Femur (tissue), 1 donor: ENCODE results near the gene ZNF451.
"Not testable (repeated sequence)": the region's sequence is repeated elsewhere in the genome, so short reads cannot be mapped to it uniquely, and the experiment has no call there.

ENCODE experiments used
- DNase-seq: peaks from one replicate; pipeline ENCODE4 v3.0.0-alpha.2; 2017

ZNF451 gene

DNA sequence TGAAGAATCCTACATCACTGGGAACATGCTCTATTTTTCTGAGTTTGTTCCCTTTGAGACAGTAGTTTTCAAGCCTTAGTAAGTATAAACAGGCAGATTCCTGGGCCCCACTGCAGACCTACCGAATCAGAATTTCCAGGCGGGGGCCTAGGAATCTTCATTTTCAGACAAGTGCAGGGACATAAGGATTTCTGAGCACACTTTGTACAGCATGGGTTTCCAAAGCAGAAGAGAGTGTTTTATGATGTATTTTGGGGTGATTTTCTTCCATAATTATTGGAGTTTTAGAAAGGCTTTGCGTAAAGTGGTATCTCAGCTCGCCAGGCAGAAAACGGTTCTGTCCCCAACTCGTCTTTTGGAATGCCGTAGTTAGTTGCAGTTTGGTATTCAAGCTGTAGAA lies 1.4 kb downstream of the ZNF451 start:
- not testable (repeated sequence) for DNase-seq

DNA sequence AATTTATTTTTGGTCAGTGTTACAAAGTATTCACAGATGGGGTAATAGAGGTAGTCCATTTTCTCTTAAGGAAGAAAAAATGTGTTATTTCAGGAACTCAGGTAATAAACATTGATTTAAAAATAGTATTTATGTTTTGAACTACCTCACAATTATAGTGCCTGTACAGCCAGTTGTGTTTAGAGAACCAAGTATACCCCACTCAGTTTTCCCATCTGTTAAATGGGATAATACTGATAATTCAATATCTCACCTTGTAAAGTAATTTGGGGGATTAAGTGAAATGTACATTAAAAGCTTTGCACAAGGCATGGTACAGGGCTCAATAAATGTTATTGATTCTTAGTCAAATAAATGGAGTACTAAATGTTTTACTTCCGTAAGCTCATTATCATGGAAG lies 4.7 kb downstream of the ZNF451 start:
- no peak for DNase-seq

- no peak for DNase-seq
These were observed 7.6 kb downstream of the ZNF451 start for GRCh38 chr6:57097596-57097995.

DNA sequence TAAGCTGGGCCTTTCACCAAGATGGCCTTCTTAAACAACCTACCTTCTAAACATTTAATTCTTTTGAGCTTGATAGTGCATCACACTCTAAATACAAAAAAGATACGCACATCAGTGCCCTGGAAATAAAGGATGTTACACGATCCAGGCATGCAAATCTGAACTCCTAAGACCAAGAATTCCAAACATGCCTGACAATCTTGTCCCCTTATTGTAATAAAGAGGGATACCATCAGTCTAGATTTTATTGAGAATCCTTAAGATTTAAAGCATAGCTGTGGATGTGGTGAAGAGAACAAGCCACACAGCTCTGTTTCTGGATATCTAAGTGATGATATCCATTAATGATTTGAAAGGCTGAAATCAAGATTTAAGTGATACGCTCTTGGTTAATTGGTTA lies 13.0 kb downstream of the ZNF451 start:
- no peak for DNase-seq

GRCh38 chr6:57104336-57104735 lies 14.3 kb downstream of the ZNF451 start:
- no peak for DNase-seq

GRCh38 chr6:57106990-57107389 lies 17.0 kb downstream of the ZNF451 start:
- DNase-seq = no peak

GRCh38 chr6:57108691-57109090 lies 18.7 kb downstream of the ZNF451 start:
- DNase-seq = no peak

DNA sequence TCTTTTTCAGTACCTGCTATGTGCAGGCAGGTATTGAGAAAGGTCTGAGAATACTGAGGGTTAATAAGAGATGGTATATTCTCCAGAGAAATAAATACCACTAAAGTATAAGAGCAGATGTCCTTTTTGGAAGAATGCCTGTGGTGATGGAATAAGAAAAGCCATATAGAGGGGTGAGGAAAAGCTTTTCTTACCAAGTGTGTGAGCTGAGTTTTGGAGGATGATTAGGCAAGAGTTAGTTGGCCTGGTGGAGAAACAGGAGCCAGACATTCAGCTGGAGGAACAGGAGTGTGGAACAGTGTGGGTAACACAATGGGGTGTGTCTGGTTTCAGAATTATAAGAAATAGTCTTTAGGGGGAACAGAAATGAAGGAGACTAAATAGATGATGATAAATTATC lies 19.9 kb downstream of the ZNF451 start:
- no peak for DNase-seq

DNA sequence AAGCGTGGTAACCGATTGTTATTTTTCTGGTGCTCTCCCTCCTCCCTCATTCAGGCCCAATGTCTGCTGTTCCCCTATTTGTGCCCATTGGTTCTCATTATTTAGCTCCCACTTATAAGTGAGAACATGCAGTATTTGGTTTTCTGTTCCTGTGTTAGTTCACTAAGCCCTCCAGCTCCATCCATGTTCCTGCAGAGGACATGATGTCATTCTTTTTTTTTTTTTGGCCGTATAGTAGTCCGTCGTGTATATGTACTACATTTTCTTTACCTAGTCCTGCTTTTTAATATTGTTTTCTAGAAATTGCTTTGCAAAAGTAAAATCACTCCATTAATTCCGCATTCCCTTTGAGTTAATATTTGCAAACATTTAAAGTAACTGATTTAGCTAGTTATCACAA lies 23.1 kb downstream of the ZNF451 start:
- DNase-seq = no peak

- DNase-seq = no peak
These were observed 26.8 kb downstream of the ZNF451 start for GRCh38 chr6:57116776-57117175.

DNA sequence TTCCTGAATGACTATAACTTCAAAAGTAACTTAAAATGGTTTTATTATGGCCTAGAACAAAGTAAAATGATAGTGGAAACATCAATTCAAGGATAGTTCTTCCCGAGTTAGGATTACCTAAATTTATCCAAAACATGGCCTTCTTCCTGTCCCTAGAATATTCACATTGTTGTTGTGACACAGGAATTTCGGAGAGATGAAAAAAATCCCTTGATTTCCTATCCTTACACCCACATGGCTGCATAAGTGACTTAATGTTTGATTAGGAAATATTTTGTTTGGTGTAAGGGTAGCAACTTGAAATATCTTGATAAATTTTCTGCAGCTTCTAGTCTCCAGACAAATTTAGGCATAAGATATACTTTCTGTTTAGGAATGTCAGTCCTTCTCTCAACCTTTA lies 27.8 kb downstream of the ZNF451 start:
- no peak for DNase-seq

DNA sequence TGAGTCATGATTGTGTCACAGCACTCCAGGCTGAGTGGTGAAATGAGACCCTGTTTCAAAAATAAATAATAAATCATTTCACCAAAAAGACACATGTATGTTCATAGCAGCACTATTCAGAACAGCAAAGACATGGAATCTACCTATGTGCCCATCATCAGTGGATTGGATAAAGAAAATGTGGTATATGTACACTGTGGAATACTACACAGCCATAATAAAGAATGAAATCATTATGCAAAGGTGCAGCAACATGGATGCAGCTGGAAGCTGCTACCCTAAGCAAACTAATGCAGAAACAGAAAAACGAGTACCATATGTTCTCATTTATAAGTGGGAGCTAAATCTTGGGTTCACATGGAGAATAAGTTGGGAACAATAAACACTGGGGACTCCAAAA lies 33.1 kb downstream of the ZNF451 start:
- DNase-seq = no peak

DNA sequence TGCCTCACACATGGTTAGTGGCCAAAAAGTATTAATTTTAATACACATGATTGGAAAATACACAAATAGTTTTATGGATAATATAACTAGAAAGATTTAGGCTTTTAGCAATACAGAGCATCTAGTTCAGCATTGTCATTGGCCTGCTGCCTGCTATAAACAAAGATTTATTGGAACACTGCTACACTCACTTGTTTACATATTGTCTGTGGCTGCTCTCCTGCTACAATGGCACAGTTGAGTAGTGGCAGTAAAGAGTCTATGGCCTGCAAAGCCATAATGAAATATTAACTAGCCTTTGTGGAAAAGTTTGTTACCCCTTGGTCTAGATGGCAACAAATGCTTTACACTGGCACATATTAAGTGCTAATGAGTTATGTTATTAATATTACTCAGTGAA lies 37.8 kb downstream of the ZNF451 start:
- no peak for DNase-seq

DNA sequence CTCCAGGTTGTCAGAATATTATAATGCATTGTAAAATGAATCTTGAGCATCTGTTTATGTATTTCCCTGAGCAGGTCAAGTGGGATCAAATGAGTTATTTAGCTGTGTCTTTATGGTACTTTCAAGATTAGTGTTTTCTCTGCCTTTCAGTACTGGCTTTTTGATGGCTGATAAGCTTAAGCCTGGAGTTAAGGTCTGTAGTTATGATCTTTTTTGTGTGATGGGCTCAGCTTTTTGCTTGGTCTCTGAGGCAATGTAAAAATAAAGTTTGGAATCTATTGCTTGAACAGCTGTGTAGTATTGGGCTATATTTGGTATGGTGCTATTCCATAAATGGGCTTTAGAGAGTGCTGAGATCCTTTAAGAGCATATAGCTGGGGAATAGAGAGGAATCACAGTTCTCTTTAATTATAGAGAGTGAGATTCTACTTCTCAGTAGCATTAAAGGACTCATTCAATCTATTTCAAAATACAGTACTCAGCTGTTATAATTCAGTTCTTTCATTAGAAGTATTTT lies 40.7 kb downstream of the ZNF451 start:
- no peak for DNase-seq

- no peak for DNase-seq
These were observed 45.0 kb downstream of the ZNF451 start for GRCh38 chr6:57134954-57135353.

- no peak for DNase-seq
These were observed 45.9 kb downstream of the ZNF451 start for GRCh38 chr6:57135885-57136284.

GRCh38 chr6:57137350-57137749 lies 47.4 kb downstream of the ZNF451 start:
- DNase-seq = no peak

DNA sequence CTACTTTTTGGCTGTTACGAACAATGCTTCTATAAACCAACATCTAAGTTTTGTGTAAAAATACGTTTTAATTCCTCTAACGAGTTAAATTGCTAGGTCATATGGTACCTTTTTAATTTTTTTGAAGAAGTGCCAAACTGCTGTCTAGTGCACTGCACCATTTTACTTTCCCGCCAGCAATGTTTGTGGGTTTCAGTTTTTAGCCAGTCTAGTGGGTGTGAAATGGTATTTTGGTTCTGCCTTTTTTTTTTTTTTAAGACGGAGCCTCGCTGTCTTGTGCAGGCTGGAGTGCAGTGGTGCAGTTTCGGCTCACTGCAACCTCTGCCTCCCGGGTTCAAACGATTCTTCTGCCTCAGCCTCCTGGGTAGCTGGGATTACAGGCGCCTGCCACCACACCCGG lies 48.0 kb downstream of the ZNF451 start:
- no peak for DNase-seq

- DNase-seq = no peak
These were observed 51.6 kb downstream of the ZNF451 start for GRCh38 chr6:57141451-57142177.

GRCh38 chr6:57142178-57142525 lies 52.2 kb downstream of the ZNF451 start:
- DNase-seq = no peak

DNA sequence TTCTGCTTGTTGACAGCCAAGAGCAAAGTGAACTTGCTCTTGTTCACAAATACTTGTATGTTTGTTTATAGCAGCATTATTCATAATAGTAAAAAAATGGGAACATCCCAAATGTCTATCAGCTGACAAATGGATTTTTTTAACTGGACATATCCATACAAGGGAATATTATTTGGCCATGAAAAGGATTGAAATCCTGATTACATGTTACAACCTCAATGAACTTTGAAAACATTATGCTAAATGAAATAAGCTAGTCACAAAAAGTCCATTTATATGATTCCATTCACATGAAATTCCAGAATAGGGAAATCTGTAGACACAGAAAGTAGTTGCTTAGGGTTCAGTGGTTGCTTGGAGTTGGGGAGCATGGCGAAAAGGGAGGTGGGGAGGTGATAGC lies 53.7 kb downstream of the ZNF451 start:
- no peak for DNase-seq

GRCh38 chr6:57147401-57147800 lies 57.4 kb downstream of the ZNF451 start:
- no peak for DNase-seq

DNA sequence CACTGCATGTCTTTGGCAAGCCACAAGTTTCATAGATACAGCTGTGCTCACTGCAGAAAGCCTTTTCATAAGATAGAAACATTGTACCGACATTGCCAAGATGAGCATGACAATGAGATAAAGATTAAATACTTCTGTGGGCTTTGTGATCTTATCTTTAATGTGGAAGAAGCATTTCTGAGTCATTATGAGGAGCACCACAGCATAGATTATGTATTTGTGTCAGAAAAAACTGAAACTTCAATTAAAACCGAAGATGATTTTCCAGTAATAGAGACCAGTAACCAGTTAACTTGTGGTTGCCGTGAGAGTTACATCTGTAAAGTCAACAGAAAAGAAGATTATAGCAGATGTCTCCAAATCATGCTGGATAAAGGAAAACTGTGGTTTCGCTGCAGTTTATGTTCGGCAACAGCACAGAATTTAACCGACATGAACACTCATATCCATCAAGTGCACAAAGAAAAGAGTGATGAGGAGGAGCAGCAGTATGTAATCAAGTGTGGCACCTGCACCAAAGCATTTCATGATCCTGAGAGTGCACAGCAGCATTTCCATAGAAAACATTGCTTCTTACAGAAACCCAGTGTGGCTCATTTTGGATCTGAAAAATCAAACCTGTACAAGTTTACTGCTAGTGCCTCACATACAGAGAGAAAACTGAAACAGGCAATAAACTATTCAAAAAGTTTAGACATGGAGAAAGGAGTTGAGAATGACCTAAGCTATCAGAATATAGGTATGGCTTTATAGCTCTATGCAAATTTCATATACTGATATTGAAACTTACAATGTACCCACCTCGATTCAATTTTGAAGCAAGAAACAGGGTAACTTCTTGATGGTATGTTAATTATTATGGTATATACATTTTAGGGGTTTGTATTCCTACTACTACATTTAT lies 58.2 kb downstream of the ZNF451 start:
- no peak for DNase-seq

DNA sequence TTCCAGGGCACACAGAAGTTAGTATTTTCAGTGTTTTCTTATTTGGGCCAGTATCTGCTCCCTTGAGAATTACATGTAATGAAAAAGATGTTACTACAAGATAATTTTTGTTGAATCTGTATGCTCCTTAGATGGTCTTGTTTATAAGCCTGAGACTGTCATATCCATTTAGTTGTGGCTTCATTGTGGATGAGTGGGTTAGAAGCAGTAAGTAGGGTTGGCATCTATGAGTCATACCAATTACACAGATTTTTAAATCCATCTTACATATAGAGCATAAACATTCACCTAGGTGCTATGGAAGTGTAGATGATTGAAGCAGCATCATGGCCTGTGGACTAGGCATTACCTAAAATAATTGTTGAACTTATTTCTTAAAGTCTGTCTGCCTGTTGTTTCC lies 68.7 kb downstream of the ZNF451 start:
- no peak for DNase-seq
